Hematopoietic multipotent progenitor cell (in vitro differentiated cells): ENCODE results near the gene POT1. TPM values are rescaled to one million over a fixed set of nuclear protein-coding genes. Genes with fewer than 3 reads are reported as not detected.

Experiments used
- DNase-seq, 3 donors: peaks; one replicate each; pipeline ENCODE4 v3.0.0-alpha.2; 2011 to 2015; ENCODE audit warnings: low read depth in 2 of 3, low spot score in 2 of 3
- total RNA-seq: library from RNA; depleted of rRNA; stranded (reverse); fragments of >200 nt; gene quantifications from one replicate; pipeline ENCODE4 v1.2.3, GENCODE V29; 2012

The POT1 gene
- total RNA-seq, 1 donor = 23.4 TPM

GRCh38 chr7:124776153-124776552 lies 153.5 kb downstream of the POT1 start:
- no peak for DNase-seq

- no peak for DNase-seq
Observed at GRCh38 chr7:124775422-124775821, 154.2 kb downstream of the POT1 start.

GRCh38 chr7:124773938-124774337 lies 155.7 kb downstream of the POT1 start:
- DNase-seq = no peak

- no peak for DNase-seq
Observed at GRCh38 chr7:124773339-124773738, 156.3 kb downstream of the POT1 start.

Other genes with a start within 250 kb of the POT1 start
- gene GPR37, start 164.0 kb downstream of the POT1 start, total RNA-seq = under 0.01 TPM